B cell (primary cell): ENCODE data around the gene SKOR1. TPM values are rescaled to one million over a fixed set of nuclear protein-coding genes. Genes with fewer than 3 reads are reported as not detected.

Experiments
- ATAC-seq: fragments of 200-7000 bp; cut with Tn5 transposase; one replicate; pipeline ENCODE4 v1.10.0; 2021; ENCODE audit warnings: low read depth, mild to moderate bottlenecking, moderate number of reproducible peaks, moderate library complexity
- CTCF ChIA-PET: fragments of 350-600 bp; sonication (Branson Sonifier 250); formaldehyde crosslinking; loops from one replicate; lab custom pipeline; 2021; ENCODE audit warnings: antibody characterized with exemption, inconsistent platforms; lab: Charles Lee
- POLR2A ChIA-PET: fragments of 350-600 bp; sonication (Branson Sonifier 250); formaldehyde crosslinking; loops from one replicate; lab custom pipeline; 2021; ENCODE audit warnings: antibody characterized with exemption; lab: Charles Lee
- DNase-seq: peaks from one replicate; pipeline ENCODE4 v3.0.0; 2013
- H2AFZ ChIP-seq: 2 replicates; pipeline ENCODE4 v1.6.1; 2012; ENCODE audit warnings: mild to moderate bottlenecking, low read depth, low read length; ENCODE audit not compliant: insufficient read depth, poor library complexity, severe bottlenecking
- H3K27ac ChIP-seq, 2 donors: 1 replicate in 1 of 2; 2 replicates in 1 of 2; pipeline ENCODE4 v1.5.1; 2012 to 2013; ENCODE audit warnings: low read length in 2 of 2, mild to moderate bottlenecking in 2 of 2, moderate library complexity in 1 of 2
- H3K27me3 ChIP-seq, 4 experiments: fragments of 200-600 bp in 1 of 4; sonication (generic) in 1 of 4; replicated peaks in 1 of 4; 1 replicate in 2 of 4; 2 replicates in 2 of 4; pipeline versions ENCODE4 v1.6.1 to v1.7.0; 2013 to 2016; ENCODE audit warnings: low read length in 3 of 4, mild to moderate bottlenecking in 2 of 4, mixed read lengths in 1 of 4, moderate library complexity in 1 of 4; ENCODE audit not compliant: insufficient read depth in 4 of 4, control insufficient read depth in 3 of 4; ENCODE audit errors: control extremely low read depth in 1 of 4
- H3K36me3 ChIP-seq, 2 experiments: replicated peaks in 1 of 2; 1 replicate in 1 of 2; 2 replicates in 1 of 2; pipeline versions ENCODE4 v1.6.1 to v1.7.1; 2013; ENCODE audit warnings: low read length in 1 of 2; ENCODE audit not compliant: insufficient read depth in 2 of 2, control insufficient read depth in 1 of 2; ENCODE audit errors: control extremely low read depth in 1 of 2, extremely low read depth in 1 of 2
- H3K4me1 ChIP-seq, 2 donors: fragments of 200-600 bp in 1 of 2; sonication (generic) in 1 of 2; 1 replicate in 1 of 2; 2 replicates in 1 of 2; pipeline versions ENCODE4 v1.5.1 to v1.6.1; 2013 to 2017; ENCODE audit warnings: low read length in 2 of 2; ENCODE audit not compliant: control insufficient read depth in 2 of 2, insufficient read depth in 2 of 2
- H3K4me2 ChIP-seq: replicated peaks from 2 replicates; pipeline ENCODE3; 2012; ENCODE audit warnings: mild to moderate bottlenecking, low read depth, low read length; ENCODE audit not compliant: poor library complexity, severe bottlenecking
- H3K4me3 ChIP-seq, 5 experiments: fragments of 200-600 bp in 1 of 5; sonication (generic) in 1 of 5; 1 replicate in 3 of 5; 2 replicates in 2 of 5; pipeline versions ENCODE4 v1.5.1 to v1.7.0; 2011 to 2016; ENCODE audit warnings: low read length in 4 of 5, mild to moderate bottlenecking in 4 of 5, low read depth in 2 of 5, control low read depth in 1 of 5, moderate library complexity in 1 of 5; ENCODE audit not compliant: insufficient read depth in 1 of 5; ENCODE audit errors: control extremely low read depth in 1 of 5, extremely low read depth in 1 of 5
- H3K79me2 ChIP-seq: fragments of 200-600 bp; sonication (generic); one replicate; pipeline ENCODE4 v1.6.0; 2016; ENCODE audit warnings: low read length; ENCODE audit not compliant: control insufficient read depth, insufficient read depth
- H3K9ac ChIP-seq: fragments of 200-600 bp; sonication (generic); 2 replicates; pipeline ENCODE4 v1.6.1; 2017; ENCODE audit warnings: mild to moderate bottlenecking, low read length, moderate library complexity
- H3K9me3 ChIP-seq, 3 donors: one replicate each; pipeline versions ENCODE4 v1.6.1 to v1.7.1; 2013; ENCODE audit warnings: low read length in 2 of 3; ENCODE audit not compliant: control insufficient read depth in 2 of 3, insufficient read depth in 1 of 3; ENCODE audit errors: control extremely low read depth in 1 of 3
- H4K20me1 ChIP-seq: 2 replicates; pipeline ENCODE4 v1.6.0; 2012; ENCODE audit warnings: mild to moderate bottlenecking, low read length; ENCODE audit not compliant: insufficient read depth, control insufficient read depth, poor library complexity, severe bottlenecking
- H3K27ac Mint-ChIP-seq: one replicate; pipeline ENCODE4 v1.8.0; 2021; ENCODE audit warnings: mixed read lengths
- H3K27me3 Mint-ChIP-seq: one replicate; pipeline ENCODE4 v1.8.0; 2021; ENCODE audit warnings: mixed read lengths
- H3K4me1 Mint-ChIP-seq: one replicate; pipeline ENCODE4 v1.8.0; 2021; ENCODE audit warnings: mixed read lengths
- H3K4me3 Mint-ChIP-seq: one replicate; pipeline ENCODE4 v1.8.0; 2021; ENCODE audit warnings: mixed read lengths
- H3K9me3 Mint-ChIP-seq: one replicate; pipeline ENCODE4 v1.8.0; 2022; ENCODE audit warnings: mixed read lengths; ENCODE audit not compliant: insufficient read depth
- CTCF ChIP-seq: fragments of 200-600 bp; IDR thresholded peaks from one replicate; pipeline ENCODE4 v1.8.0; 2022; ENCODE audit warnings: antibody characterized with exemption, mild to moderate bottlenecking
- EZH2 ChIP-seq: IDR thresholded peaks from 2 replicates; pipeline ENCODE4 v1.6.1; 2012; ENCODE audit warnings: borderline replicate concordance, low read depth, mild to moderate bottlenecking, moderate library complexity, low read length; ENCODE audit not compliant: insufficient read depth, poor library complexity, severe bottlenecking
- WGBS: methylation state at CpG from one replicate; pipeline ENCODE4 v1.1.5; 2013; ENCODE audit warnings: missing lambda C conversion rate; ENCODE audit not compliant: insufficient coverage; 5-methylcytosine and 5-hydroxymethylcytosine counted together
- intact Hi-C: fragments of 100-400 bp; cut with micrococcal nuclease; formaldehyde crosslinking; loops from one replicate; pipeline ENCODE4 v1.10.0; 2022
- polyA plus RNA-seq: library from polyadenylated mRNA; depleted of rRNA; stranded (reverse); fragments of >200 nt; gene quantifications from 2 replicates; pipeline ENCODE4 v1.2.3, GENCODE V29; 2012
- total RNA-seq, 2 donors: library from RNA; stranded (reverse); fragments of 120-200 nt in 1 of 2; gene quantifications; 1 replicate in 1 of 2; 2 replicates in 1 of 2; pipeline versions ENCODE4 v1.2.3 to v1.2.4, GENCODE V29; 2013 to 2022

Gene SKOR1
- total and polyA plus RNA-seq, 2 donors (not counting 1 experiment from before 2014, with no cell fraction given) = 0.37 to 0.67 TPM

GRCh38 chr15:67861983-67862382 lies 36.7 kb downstream of the SKOR1 start:
- no peak for DNase-seq
- no peak overlapping the region for H3K4me3 ChIP-seq
- Mint-ChIP-seq H3K4me1 (peaks cover 14% of the 10 kb centered on the region), H3K27ac (no peak overlapping the region), H3K9me3 (no peaks in the 10 kb centered on the region), H3K27me3 (peaks cover 9% of the 10 kb centered on the region), H3K4me3 (no peak overlapping the region)
- CTCF ChIA-PET = interaction anchor here (1.0 to 4.4 kb wide), 3 partner anchors 8 to 292 kb away, joined by 3 to 61 read pairs (median 8); partner anchors contain the start of gene PIAS1
- POLR2A ChIA-PET = no interaction called here
- H3K4me1 ChIP-seq = peaks cover 14 to 15% of the 10 kb centered on the region in 2 donors
- 86% methylated on average over 1 of the region's 3 CpGs for WGBS
- H4K20me1 ChIP-seq = no peaks in the 10 kb centered on the region
- no peak overlapping the region for H2AFZ ChIP-seq
- no peak for ATAC-seq
- no peaks in the 10 kb centered on the region for H3K79me2 ChIP-seq
- no peaks in the 10 kb centered on the region for H3K9me3 ChIP-seq
- H3K9ac ChIP-seq = no peak overlapping the region
- no peak overlapping the region for H3K27ac ChIP-seq
- TF ChIP-seq EZH2 (no peak), CTCF (no peak)
- intact Hi-C loops = loop anchor here (1.0 to 5.0 kb wide), 3 partner anchors 79 to 415 kb away; partner anchors contain the start of genes FEM1B and PIAS1
- no peak overlapping the region for H3K4me2 ChIP-seq
- H3K36me3 ChIP-seq = no peaks in the 10 kb centered on the region
- peaks cover 0 to 4% (median 2%) of the 10 kb centered on the region in 4 experiments for H3K27me3 ChIP-seq

GRCh38 chr15:67862750-67863441 lies 37.6 kb downstream of the SKOR1 start:
- TF ChIP-seq CTCF (no peak), EZH2 (no peak)
- H3K4me1 Mint-ChIP-seq = peaks cover 14% of the 10 kb centered on the region
- ChIA-PET CTCF (interaction anchor here (0.5 to 4.4 kb wide), 14 partner anchors 9 to 348 kb away, joined by 3 to 61 read pairs (median 3); partner anchors contain the start of gene PIAS1), POLR2A (interaction anchor here (0.7 to 1.0 kb wide), 2 partner anchors 129 to 191 kb away, joined by 3 read pairs; partner anchors contain the start of gene PIAS1)
- H4K20me1 ChIP-seq = no peaks in the 10 kb centered on the region
- no peaks in the 10 kb centered on the region for H3K36me3 ChIP-seq
- peaks cover 9% of the 10 kb centered on the region for H3K27me3 Mint-ChIP-seq
- H3K9me3 Mint-ChIP-seq = no peaks in the 10 kb centered on the region
- peak overlapping the region; percentile 86 for H3K4me2 ChIP-seq
- H3K4me1 ChIP-seq = peaks cover 14 to 15% of the 10 kb centered on the region in 2 donors
- intact Hi-C loops = loop anchor here (1.0 to 5.0 kb wide), 6 partner anchors 23 to 414 kb away; partner anchors contain the start of genes FEM1B, PIAS1 and RNU6-1
- 36% methylated on average over 14 of the region's 16 CpGs for WGBS
- peak overlapping the region in 4 of 5 experiments; percentile 25 to 60 (median 52) for H3K4me3 ChIP-seq
- H3K27ac ChIP-seq = peak overlapping the region in 1 of 2 donors; percentile 25
- peaks cover 0 to 4% (median 2%) of the 10 kb centered on the region in 4 experiments for H3K27me3 ChIP-seq
- H3K79me2 ChIP-seq = no peaks in the 10 kb centered on the region
- peak overlapping the region; percentile 81 for H2AFZ ChIP-seq
- ATAC-seq = peak; percentile 71
- H3K27ac Mint-ChIP-seq = peak overlapping the region; percentile 90
- no peaks in the 10 kb centered on the region for H3K9me3 ChIP-seq
- H3K9ac ChIP-seq = peak overlapping the region; percentile 57
- DNase-seq = peak; percentile 63
- H3K4me3 Mint-ChIP-seq = peak overlapping the region; percentile 80
